ENCODE measurements around the gene PITPNM1.
"Not testable (repeated sequence)": the region's sequence is repeated elsewhere in the genome, so short reads cannot be mapped to it uniquely, and the experiment has no call there.

Gene PITPNM1

GRCh38 chr11:67522844-67523555 is 17.8 kb upstream of the PITPNM1 start, which contains the start of gene CABP2:
CABP2 (minus strand) TSS chr11:67523446; CDS start chr11:67523326, 120 bp downstream.
- DNase-seq, result no peak

GRCh38 chr11:67522338-67522737 is 17.2 kb upstream of the PITPNM1 start:
- DNase-seq, result no peak

GRCh38 chr11:67521924-67522323 is 16.8 kb upstream of the PITPNM1 start:
- DNase-seq, result no peak

DNA sequence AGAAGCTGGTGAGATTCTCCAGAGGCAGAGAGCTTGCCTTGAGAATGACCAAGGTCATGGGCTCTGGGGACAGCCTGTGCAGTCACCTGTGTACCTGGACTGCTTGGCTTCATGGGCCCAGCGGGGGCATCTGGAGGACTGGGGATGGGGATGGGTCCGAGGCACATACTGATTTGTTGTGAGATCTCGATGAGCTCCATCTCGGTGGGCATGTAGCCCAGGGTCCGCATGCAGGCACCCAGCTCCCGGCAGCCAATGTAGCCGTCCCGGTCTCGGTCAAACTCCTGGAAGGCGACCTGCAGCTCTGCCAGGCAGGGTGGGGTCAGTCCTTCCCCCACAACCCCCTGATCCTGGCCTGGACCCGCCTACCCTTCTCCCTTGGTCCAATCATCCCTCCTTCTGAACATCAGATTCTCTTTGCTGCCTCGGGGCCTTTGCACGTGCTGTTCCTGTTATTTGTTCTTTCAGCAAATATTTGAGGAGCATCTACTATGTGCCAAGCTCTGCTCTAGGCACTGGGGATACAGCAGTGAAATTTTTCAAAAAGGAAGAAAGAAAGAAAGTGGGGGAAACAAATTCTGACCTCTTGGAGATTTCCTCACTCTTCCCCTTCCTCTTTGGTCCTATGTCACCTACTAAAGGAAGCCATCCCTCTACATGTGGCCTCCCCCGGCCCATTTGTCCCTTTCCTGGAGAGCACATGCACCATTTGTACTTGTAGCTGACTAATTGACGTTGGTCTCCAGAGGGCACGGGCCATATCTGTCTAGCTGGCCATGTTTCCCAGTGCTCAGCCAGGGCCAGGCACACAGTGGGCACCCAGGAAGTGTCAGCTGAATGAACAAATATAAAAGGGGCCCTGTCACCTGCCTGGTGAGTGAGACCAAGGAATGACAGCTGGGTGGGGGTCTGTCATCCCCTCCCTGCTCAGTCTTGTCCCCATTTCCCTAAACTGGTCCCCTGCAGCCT is 16.0 kb upstream of the PITPNM1 start:
- DNase-seq, result no peak

GRCh38 chr11:67519726-67520125 is 14.6 kb upstream of the PITPNM1 start:
- no peak for DNase-seq

- no peak for DNase-seq
These were observed 12.8 kb upstream of the PITPNM1 start for GRCh38 chr11:67517784-67518552.

DNA sequence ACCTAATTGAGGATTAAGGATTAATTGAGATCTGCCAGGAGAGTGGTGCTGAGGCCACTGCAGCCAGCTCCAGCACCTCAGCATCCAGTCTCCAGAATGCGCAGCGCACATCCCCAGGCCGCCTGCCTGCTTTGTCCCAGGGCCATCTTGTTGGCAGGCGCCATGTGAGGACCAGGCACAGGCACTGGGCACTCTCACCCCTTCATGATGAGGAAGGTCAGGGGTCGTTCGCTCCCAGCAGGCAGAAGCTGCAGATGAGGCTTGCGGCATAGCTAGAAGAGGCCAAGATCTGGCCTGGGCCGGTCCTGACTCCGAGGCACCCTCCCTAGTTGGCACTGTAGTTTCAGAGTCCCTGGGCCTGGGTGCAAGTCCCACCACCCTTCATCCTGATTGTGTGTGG is 11.6 kb upstream of the PITPNM1 start:
- DNase-seq, result no peak

DNA sequence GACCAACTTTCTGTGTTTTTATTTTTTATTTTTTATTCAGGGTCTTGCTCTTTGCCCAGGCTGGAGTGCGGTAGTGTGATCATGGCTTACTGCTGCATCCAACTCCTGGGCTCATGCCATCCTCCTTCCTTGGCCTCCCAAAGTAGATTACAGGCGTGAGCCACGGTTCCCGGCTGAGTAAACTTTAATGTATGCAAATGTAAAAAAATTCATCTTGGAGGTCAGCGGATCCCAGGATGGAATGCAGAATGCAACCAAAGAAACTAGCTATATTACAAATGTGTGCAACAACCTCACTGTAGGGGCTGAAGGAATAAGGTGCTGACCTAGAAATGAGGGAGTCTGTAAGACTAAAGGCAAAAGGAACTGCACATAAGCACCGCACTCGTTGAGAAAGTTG is 9.0 kb upstream of the PITPNM1 start:
- no peak for DNase-seq

DNA sequence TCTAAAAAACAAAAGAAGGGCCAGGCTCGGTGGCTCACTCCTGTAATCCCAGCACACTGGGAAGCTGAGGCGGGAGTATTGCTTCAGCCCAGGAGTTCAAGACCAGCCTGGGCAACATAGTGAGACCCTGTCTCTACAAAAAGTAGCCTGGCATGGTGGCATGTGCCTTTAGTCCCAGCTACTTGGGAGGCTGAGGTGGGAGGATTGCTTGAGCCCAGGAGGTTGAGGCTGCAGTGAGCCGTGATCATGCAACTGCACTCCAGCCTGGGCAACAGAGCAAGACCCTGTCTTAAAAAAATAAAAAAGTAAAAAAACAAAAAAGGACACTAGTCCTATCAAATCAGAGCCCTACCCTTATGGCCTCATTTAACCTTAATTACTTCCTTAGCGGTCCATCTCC is 6.4 kb upstream of the PITPNM1 start:
- DNase-seq, result not testable (repeated sequence)

- no peak for DNase-seq
These were observed 4.8 kb upstream of the PITPNM1 start for GRCh38 chr11:67510023-67510345.

GRCh38 chr11:67508486-67509121 is 3.4 kb upstream of the PITPNM1 start:
- DNase-seq, result peak; percentile 92 to 99

- DNase-seq, result peak; percentile 99 to 100
These were observed 2.8 kb upstream of the PITPNM1 start, which contains the start of gene CDK2AP2 for GRCh38 chr11:67507864-67508485. CDK2AP2 (minus strand) TSS chr11:67508162; CDS start chr11:67508082, 80 bp downstream.

- peak in 1 of 2 experiments; percentile 64 for DNase-seq
These were observed 2.2 kb upstream of the PITPNM1 start for GRCh38 chr11:67507242-67507863.

GRCh38 chr11:67506426-67507051 is 1.4 kb upstream of the PITPNM1 start:
- no peak for DNase-seq

GRCh38 chr11:67505605-67506396 is 638 bp upstream of the PITPNM1 start:
- peak; percentile 88 to 97 for DNase-seq

GRCh38 chr11:67504005-67504949 is 886 bp downstream of the PITPNM1 start:
- DNase-seq, result peak in 1 of 2 experiments; percentile 59

DNA sequence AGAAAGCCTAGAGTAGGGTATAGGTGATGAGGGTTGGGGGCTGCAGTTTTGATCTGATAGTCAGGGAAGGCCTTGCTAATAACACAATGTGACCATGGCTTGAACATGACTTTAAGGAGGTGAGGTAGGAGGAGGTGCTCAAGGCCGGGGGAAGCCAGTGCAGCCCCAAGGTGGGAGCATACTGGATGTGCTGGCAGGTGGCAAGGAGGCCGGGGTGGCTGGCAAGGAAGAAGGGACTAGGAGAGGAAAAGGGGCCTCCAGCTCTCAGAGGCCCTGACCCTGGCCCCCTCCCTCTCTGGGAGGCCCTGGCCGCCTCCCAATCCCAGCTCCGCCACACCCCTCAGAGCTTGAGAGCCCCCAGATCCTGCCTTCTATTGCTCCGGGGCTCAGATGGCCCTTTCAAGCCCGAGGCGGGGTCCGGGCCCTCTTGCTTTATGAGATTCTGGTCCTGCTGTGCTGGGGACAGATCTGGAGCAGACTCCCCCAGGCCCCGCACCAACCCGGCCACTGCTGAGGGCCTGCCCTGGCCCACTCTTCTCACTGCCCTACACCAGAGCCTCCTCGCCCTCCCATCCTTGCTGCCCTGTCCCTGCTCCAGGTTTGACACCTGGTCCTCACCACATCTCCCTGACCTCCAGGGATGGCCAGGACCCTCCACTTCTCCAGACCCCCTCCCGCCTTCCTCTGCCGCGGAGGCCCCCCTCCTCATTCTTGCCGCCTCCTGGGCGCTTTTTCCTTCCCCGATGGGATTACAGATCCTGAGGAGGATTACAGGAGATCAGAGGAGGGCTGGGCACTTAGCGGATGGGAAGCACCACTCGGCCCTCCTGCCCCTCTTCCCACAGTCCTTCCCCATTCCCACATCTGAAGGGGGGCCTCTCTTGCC is 1.8 kb downstream of the PITPNM1 start:
- DNase-seq, result no peak
